GM18499 (cell line): Measurements from ENCODE around the gene TLR5.
"Not testable (repeated sequence)": the region's sequence is repeated elsewhere in the genome, so short reads cannot be mapped to it uniquely, and the experiment has no call there.

Experiments used
- ATAC-seq: cut with Tn5 transposase; IDR thresholded peaks from one replicate; pipeline ENCODE4 v1.9.1; 2021; ENCODE audit warnings: moderate number of reproducible peaks; ENCODE audit not compliant: insufficient read depth, unreplicated experiment

Gene TLR5, protein sequence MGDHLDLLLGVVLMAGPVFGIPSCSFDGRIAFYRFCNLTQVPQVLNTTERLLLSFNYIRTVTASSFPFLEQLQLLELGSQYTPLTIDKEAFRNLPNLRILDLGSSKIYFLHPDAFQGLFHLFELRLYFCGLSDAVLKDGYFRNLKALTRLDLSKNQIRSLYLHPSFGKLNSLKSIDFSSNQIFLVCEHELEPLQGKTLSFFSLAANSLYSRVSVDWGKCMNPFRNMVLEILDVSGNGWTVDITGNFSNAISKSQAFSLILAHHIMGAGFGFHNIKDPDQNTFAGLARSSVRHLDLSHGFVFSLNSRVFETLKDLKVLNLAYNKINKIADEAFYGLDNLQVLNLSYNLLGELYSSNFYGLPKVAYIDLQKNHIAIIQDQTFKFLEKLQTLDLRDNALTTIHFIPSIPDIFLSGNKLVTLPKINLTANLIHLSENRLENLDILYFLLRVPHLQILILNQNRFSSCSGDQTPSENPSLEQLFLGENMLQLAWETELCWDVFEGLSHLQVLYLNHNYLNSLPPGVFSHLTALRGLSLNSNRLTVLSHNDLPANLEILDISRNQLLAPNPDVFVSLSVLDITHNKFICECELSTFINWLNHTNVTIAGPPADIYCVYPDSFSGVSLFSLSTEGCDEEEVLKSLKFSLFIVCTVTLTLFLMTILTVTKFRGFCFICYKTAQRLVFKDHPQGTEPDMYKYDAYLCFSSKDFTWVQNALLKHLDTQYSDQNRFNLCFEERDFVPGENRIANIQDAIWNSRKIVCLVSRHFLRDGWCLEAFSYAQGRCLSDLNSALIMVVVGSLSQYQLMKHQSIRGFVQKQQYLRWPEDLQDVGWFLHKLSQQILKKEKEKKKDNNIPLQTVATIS

DNA sequence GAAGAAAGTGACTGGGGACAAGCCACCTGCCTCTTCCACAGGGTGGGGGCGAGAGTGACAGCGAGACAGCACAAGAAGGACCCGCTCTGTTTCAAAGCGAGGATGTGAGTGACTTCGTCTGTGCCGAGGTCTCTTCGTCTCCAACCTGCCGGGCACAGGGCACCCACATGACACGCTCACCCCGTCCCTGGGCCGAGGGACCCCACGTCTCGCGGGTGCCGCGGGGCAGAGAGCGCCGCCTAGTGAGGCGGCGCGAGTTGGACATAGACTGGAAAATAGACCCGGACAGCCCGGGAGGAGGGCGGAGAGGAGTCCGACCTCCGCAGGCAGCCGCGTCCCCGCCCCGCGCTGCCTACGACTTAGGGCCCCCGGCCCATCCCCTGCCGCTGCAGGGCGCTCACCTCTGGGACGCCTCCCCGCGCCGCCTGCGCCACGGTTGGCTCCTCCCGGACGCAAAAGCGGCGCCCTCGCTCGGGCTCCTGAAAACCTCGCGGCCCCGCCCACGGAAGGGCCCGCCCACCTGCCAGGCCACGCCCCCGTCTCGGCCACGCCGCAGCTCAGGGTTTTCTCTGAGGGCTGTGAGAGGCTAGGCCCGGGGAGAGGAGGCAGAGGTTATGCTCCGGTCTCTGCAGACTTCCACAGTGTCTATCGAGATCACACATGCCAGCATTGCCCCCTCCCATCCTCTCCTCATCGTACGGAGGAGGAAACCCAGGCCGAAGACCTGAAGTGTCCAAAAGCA lies at the start of gene TLR5:
Gene TLR5, minus strand, starts transcription at position 454 of the 742 bp plus-strand sequence. CDS start 30,217 bp downstream, outside the sequence.
- peak; percentile 80 for ATAC-seq

DNA sequence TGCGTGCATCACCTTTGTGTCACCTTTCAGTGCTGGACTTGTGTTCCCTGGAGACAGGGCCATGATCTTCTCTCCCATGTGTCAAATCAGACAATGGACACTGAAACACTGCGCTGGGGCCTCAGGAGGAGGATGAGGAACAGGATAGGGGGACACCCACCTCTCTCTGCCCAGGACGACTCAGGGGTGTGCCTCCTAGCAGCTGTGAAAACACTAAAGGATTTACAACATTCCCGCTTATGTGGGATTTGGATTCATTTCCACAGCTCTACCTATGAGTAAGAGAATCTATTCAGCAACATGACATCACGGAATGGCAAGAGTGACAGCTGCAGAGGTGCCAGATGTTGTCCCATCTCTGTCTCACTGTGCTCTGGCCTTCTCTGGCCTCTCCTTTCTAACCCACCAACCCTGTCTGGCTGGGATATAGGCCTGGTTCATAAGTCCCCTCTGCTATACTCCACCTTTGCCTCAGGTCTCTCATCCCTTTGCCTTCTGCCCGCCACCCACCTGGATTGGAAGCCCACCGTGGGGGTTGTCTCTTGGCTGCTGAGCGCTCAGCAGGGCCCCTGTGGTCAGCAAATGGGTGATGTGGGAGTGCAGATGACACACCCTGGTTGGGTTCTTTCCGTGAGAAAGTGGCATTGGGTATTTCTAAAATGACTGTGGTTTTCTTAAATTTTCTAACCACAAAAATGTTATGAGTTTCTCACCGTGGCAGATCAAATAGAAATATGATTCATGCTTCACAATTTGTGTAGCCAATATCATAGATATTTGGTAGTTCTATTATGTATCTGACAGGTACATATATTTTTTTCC lies 47.1 kb upstream of the TLR5 start:
- peak; percentile 54 for ATAC-seq

DNA sequence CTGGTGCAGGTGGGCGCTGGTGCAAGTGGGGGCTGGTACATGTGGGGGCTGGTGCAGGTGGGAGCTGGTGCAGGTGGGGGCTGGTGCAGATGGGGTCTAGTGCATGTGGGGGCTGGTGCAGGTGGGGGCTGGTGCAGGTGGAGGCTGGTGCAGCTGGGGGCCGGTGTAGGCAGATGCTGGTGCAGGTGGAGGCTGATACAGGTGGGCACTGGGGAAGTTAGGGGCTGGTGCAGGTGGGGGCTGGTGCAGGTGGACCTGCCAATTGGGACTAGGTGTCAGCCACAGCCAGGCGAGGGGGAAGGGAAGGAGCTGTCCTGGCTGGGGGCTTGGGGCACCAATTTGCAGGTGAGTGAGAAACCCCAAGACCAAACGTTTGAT lies 46.5 kb upstream of the TLR5 start:
- no peak for ATAC-seq

DNA sequence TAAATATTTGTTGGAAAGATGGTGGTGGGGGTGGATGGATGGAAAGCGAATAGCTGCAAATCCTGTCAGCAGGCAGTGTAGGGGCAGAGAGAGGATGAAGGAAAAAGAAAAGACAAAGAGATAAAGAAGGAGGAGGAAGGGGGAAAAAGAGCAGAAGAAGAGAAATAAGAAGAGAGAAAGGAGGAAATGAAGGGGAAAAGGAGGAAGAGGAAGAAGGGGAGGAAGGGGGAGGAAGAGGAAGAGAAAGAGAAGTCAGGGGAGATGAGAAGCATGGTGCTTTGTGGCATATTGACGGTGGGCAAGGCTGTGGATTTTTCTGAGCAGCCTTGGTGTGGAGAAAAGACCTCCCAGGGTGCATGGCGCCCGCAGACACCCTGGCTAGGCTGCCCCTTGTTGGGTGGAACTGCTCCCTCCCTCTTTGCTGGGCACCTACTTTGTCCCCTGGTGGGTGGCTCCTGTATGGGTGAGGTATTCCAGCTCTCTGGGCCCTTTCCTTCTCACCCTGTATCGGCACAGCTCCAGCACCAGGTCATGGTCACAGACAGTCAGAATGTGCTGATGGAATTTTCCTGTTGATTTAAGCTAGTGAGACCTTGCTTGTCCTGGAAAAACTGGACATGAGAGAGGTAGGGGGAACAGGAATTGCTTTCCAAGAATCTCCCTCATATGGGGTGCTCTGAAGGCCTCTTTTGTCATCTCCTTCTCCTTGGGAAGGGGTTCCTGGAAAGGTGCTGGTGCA lies 45.7 kb upstream of the TLR5 start:
- no peak for ATAC-seq

DNA sequence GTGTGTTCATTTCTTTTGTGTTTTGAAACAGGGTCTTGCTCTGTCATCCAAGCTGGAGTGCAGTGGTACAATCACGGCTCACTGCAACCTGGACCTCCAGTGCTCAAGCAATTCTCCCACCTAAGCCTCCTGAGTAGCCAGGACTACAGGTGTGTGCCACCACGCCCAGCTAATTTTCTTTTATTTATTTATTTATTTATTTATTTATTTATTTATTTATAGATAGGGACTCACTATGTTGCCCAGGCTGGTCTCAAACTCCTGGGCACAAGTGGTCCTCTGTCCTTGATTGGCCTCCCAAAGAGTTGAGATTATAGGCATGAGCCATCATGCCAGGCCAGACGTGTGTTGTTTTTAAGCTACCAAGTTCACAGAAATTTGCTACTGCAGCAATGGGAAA lies 43.8 kb upstream of the TLR5 start:
- no peak for ATAC-seq

DNA sequence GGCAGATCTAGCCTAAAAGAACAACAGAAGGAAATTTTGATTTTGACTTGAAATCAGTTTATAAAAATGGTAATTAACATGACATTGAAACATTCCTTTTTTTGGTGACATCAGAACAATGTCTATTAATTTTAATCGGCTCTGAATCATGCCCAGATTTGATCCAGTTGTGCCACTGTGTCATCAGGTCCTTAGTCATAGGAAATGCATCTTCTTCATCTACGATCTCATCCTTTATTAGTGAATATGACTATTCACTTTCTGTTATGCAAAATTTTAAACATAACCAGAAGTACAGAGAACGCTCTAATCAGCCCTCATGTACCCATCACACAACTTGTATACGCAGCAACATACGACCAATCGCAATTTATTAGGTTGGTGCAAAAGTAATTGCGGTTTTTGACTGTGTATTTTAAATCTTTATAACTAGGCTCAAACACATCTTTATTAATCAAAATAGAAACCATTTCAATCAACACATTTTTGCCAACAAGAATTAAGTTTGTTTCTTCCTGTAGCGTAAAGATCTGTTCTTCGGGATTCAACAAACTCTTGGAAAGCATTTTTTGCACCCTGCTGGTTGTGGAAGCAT lies 40.3 kb upstream of the TLR5 start:
- no peak for ATAC-seq

DNA sequence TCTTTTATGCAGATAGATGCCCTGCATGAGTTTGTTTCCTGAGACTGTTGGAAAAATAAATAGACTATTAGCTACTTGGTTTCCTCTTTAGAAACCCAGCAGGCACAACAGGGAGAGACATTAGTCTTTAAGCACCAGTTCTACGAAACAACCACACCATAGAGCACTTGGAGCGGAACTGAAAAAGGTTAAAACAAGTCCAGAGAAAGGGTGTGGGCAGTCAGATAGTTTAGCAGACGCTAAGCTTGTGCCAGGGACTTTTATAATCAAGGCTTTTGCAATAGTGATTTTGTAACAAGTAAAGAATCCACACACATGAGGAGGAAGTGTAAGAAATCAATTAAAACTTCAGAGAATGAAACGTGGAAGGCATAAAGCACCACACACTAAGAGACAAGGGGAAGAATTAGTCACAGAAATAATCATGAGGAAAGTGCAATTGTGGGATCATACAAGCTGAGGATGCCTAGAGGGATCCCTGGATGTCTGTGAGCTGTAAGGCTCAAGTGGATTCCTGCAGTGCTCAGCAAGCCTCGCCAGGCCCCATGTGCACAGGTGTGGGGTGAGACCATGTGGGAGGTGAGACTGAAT lies 37.8 kb upstream of the TLR5 start:
- ATAC-seq: no peak

DNA sequence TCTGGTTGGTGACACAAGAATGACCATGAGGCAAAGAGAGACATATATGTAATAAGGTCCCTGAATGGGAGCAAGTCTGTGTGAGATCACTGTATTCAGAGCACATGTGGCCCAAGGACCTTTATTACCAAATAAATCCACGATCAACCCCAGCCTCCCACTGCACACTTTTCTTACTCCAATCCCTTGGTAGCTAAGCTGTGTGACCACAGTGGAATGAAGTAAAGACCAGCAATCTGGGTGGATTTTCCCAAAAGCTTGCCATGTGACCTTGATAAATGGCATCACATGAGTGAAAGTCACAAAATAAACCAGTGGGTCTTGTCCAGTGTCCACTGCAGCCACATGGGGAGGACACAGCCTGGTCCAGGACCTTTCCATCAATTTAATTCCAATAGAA lies 36.7 kb upstream of the TLR5 start:
- ATAC-seq: no peak

DNA sequence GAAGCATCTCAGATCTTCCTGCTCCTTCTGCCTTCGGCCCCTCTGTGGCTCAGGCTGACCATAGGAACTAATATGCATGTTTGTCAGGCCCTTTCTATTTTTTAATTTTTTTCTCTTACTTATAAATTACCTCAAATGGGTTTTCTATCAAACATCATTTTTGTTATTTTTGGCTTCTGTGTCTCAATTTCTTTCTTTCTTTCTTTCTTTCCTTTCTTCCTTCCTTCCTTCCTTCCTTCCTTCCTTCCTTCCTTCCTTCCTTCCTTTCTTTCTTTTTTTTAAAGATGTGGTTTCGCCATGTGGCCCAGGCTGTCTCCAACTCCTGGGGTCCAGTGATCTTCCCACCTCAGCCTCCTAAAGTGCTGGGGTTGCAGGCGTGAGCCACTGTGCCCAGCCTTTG lies 36.2 kb upstream of the TLR5 start:
- ATAC-seq: no peak

DNA sequence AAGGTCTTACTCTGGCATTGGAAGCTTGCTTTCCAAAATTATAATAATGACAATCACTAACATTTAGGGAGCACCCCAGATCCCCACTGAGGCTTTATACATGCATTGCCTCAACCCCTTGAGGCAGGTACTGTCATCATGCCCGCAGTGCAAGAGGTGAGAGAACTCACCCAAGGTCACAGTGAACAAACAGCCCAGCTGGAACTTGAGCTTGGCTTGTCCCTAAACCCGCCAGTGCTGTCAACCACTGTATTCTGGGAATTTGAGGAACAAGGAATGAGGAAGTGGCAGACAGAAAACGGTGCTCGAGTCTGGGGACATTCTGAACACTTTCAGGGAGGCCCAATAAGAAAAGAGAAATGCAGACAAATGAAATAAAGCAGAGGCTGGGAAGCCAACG lies 34.6 kb upstream of the TLR5 start:
- ATAC-seq: no peak

DNA sequence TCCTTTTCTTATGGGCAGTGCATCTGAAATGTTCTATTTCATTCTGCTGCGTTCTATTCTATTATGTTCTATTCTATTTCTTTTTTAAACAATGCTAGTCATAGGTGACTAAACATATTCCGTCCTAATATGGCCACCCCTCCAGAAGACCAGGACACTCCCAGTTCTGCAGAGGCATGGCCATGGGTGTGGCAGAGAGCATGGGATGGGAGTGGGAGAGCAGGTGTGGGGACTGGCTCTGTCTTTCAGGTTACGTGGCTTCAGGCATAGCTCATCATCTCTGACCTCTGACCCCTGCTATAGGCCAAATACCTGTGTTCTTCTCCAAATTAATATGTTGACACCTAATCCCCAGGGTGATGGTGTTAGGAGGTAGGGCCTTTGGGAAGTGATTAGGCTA lies 33.4 kb upstream of the TLR5 start:
- ATAC-seq: no peak

DNA sequence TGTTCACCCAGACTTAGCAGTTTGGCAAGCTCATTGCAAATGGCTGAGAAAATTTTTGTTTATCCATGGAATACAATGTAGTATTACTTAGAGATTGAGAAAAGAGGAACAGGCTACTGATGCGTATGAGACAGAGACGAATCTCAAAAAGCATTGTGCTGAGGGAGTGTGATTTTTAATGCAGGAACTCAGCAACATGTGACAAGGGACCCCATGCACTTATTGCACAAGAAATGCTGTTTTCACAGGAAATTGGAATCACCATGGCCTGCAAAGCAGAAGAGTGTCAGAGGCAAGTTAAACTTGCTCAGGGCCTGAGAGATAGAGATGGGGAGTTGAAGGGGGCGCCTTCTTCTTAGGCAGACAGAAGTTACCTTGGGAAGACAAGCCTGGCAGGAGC lies 32.6 kb upstream of the TLR5 start:
- ATAC-seq: no peak

DNA sequence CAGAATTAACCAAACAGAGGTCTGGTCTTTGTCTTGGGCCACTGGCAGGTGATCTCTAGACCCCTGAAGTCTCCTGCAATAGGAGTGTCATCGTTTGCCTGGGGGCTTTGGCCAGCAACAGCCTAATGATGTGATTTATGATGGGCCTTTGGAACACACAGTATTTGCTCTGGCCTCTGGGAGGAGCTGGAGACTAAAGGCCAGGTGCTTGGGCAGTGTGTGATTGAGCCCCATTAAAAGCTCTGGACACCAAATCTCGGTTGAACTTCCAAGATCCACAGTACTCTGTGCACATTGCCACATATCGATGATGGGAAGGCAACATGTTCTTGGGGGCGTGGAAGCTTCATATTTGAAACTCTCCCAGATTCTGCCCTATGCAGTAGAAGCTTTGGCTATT lies 32.0 kb upstream of the TLR5 start:
- ATAC-seq: no peak

DNA sequence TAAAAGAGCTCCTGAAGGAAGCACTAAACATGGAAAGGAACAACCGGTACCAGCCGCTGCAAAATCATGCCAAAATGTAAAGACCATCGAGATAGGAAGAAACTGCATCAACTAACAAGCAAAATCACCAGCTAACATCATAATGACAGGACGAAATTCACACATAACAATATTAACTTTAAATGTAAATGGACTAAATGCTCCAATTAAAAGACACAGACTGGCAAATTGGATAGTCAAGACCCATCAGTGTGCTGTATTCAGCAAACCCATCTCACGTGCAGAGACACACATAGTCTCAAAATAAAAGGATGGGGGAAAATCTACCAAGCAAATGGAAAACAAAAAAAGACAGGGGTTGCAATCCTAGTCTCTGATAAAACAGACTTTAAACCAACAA lies 26.4 kb upstream of the TLR5 start:
- not testable (repeated sequence) for ATAC-seq

DNA sequence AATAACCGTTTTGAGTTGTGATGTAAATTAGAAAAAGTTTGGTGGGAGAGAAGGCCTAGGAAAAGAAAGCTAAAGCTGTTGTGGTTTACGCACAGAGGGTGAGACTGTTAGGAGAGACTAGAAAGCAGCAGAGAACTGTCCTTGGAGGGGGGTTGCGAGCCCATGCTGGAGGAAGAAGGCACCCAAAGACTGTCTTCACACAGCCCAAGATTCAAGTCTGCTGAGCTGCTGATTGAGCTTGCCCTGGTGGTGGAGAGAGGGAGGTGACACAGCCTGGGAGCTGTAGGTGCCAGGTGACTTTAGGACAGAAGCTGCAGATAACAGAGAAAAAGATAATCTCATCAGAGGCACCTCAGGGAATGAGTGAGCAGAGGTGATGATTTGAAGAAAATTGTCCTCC lies 18.3 kb upstream of the TLR5 start:
- ATAC-seq: no peak

DNA sequence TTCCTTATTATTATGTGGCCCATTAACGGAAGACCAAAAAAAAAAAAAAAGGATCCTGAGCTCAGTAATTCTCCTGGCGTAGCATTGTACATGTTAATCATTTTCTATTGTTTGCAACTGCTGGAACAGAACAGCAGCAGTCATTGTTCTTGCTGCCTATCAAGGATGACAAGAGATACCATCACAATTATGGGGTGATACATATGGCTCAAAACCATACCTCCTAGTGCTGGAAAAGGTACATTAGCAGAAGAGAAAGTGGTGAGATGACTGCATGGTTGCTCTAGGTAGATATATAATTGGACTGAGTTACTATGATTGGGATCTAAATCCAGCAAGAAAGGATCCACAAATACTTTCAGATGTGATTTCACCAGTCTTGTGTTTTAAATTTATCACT lies 13.3 kb upstream of the TLR5 start:
- no peak for ATAC-seq

DNA sequence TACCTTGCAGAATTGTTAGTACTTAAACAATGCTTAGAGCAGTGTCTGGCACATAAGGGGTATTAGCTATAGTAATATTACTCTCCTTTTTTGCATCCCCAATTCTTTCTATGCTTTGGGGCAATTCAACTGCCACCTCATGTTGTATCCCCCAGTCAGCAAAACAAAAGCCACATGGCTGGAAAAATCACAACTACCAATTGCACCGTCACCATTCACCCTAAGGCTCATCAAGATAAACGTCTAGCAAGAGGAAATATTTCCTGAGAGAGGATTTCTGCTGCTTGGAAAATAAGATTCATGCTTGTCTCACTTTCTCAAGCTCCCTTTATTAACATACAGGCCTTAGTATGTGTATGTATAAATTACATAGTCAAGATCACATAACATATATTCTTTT lies 12.1 kb upstream of the TLR5 start:
- no peak for ATAC-seq

DNA sequence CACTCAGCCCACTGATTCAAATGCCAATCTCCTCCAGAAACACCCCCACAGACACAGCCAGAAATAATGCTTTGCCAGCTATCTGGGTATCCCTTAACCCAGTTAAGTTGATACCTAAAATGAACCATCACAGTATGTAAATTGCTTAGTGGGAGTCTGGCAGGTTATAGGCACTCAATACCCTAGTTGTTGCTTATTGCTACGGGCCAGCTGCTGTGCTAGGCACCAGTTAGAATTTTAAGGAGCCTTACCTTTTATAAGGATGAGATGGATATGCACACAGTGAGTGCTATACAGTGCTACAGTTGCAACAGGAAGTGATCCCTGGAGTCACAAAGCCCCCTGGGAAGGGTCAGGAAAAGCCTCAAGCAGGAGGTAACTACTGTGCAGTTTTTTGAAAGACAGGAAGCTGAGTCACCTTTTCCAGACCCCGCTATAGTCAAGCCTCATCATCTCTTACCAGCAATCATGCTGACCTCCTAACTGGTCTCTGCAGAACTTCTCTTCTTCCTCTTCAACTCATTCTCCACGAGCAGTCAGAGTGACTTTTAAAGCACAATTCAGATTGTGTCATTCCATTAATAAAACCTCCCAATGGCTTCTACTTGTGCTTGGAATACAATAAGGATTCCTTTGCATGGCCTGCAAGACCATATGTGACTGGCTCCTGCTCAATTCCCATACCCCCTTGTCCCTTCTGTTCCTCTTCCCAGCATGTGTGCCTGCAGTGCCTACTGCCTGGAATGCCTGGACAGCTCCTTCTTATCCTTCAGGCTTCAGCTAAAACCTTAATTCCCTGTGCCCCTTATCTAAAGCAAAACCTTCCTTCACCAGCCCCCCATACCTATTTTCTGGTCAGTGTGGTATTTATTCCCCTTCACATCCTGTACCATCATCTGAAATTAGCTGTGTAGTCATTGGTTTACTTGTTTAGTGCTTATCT lies 10.4 kb upstream of the TLR5 start:
- no peak for ATAC-seq
